HG03039 (cell line): ENCODE measurements around the gene BPIFB3.
"Not testable (repeated sequence)": the region's sequence is repeated elsewhere in the genome, so short reads cannot be mapped to it uniquely, and the experiment has no call there.

Experiments used
- ATAC-seq: cut with Tn5 transposase; IDR thresholded peaks from one replicate; pipeline ENCODE4 v1.9.1; 2021; ENCODE audit warnings: mild to moderate bottlenecking, moderate library complexity; ENCODE audit not compliant: unreplicated experiment

The BPIFB3 gene

GRCh38 chr20:33027769-33028751 lies 25.6 kb upstream of the BPIFB3 start:
- no peak for ATAC-seq

GRCh38 chr20:33028875-33029274 lies 24.8 kb upstream of the BPIFB3 start:
- ATAC-seq, result no peak

- no peak for ATAC-seq
These were observed 23.6 kb upstream of the BPIFB3 start for GRCh38 chr20:33030076-33030475.

- no peak for ATAC-seq
These were observed 23.1 kb upstream of the BPIFB3 start for GRCh38 chr20:33030569-33030968.

GRCh38 chr20:33031531-33031930 lies 22.2 kb upstream of the BPIFB3 start, which contains the start of gene BPIFB6:
Gene BPIFB6 (plus strand): TSS chr20:33031648. CDS start chr20:33031648, 0 bp downstream.
- ATAC-seq, result no peak

GRCh38 chr20:33032555-33032954 lies 21.1 kb upstream of the BPIFB3 start:
- no peak for ATAC-seq

GRCh38 chr20:33033381-33033780 lies 20.3 kb upstream of the BPIFB3 start:
- ATAC-seq, result no peak

- no peak for ATAC-seq
These were observed 19.6 kb upstream of the BPIFB3 start for GRCh38 chr20:33034115-33034514.

GRCh38 chr20:33034901-33035492 lies 18.7 kb upstream of the BPIFB3 start:
- no peak for ATAC-seq

- no peak for ATAC-seq
These were observed 16.2 kb upstream of the BPIFB3 start for GRCh38 chr20:33037456-33037855.

GRCh38 chr20:33038243-33038642 lies 15.5 kb upstream of the BPIFB3 start:
- ATAC-seq, result no peak

- ATAC-seq, result no peak
These were observed 11.3 kb upstream of the BPIFB3 start for GRCh38 chr20:33042430-33042829.

- ATAC-seq, result no peak
These were observed 10.5 kb upstream of the BPIFB3 start for GRCh38 chr20:33042983-33043730.

- no peak for ATAC-seq
These were observed 9.9 kb upstream of the BPIFB3 start for GRCh38 chr20:33043731-33044181.

GRCh38 chr20:33045129-33045721 lies 8.5 kb upstream of the BPIFB3 start:
- ATAC-seq, result not testable (repeated sequence)

GRCh38 chr20:33046412-33046811 lies 7.3 kb upstream of the BPIFB3 start:
- ATAC-seq, result no peak

- ATAC-seq, result no peak
These were observed 2.4 kb upstream of the BPIFB3 start for GRCh38 chr20:33051333-33051732.

GRCh38 chr20:33054381-33054780 lies 678 bp downstream of the BPIFB3 start:
- ATAC-seq, result no peak

- ATAC-seq, result no peak
These were observed 1.1 kb downstream of the BPIFB3 start for GRCh38 chr20:33054791-33055190.

- no peak for ATAC-seq
These were observed 5.4 kb downstream of the BPIFB3 start for GRCh38 chr20:33059136-33059535.
